PC-3 (cell line): ENCODE results near the gene CD244. TPM values are rescaled to one million over a fixed set of nuclear protein-coding genes. Genes with fewer than 3 reads are reported as not detected.
A peak's percentile ranks its signal among the peaks of the same experiment; 100 is the strongest.

Experiments
- ATAC-seq: fragments of 200-7000 bp; cut with Tn5 transposase; 2 replicates; pipeline ENCODE4 v1.9.1; 2020; ENCODE audit warnings: mild to moderate bottlenecking, moderate library complexity
- BruUV-seq: library from RNA; stranded (reverse); fragments of 400-500 nt; replicated peaks from 2 replicates; lab custom pipeline; 2021; lab: Mats Ljungman, UMichigan
- CTCF ChIA-PET: fragments of 300-600 bp; sonication (Branson Sonifier 250); formaldehyde crosslinking; loops from one replicate; lab custom pipeline; 2022; ENCODE audit warnings: antibody characterized with exemption; lab: Charles Lee
- POLR2A ChIA-PET: fragments of 300-600 bp; sonication (Branson Sonifier 250); formaldehyde crosslinking; loops from one replicate; lab custom pipeline; 2022; ENCODE audit warnings: antibody characterized with exemption; ENCODE audit not compliant: unreplicated experiment; lab: Charles Lee
- DNase-seq: peaks from one replicate; pipeline ENCODE4 v3.0.0-alpha.2; 2015
- H2AFZ ChIP-seq: fragments of 300-600 bp; sonication (generic); 2 replicates; pipeline ENCODE4 v1.6.0; 2016; ENCODE audit warnings: antibody characterized with exemption, low read length
- H3F3A ChIP-seq: fragments of 300-600 bp; sonication (generic); one replicate; pipeline ENCODE4 v1.6.0; 2017; ENCODE audit warnings: antibody characterized with exemption, low read length, control low read depth, mild to moderate bottlenecking; ENCODE audit not compliant: unreplicated experiment
- H3K27ac ChIP-seq: fragments of 300-600 bp; sonication (generic); 2 replicates; pipeline ENCODE4 v1.5.1; 2016; ENCODE audit warnings: mild to moderate bottlenecking, low read length
- H3K27me3 ChIP-seq: fragments of 300-600 bp; sonication (generic); 2 replicates; pipeline ENCODE4 v1.6.1; 2016; ENCODE audit warnings: low read length, mixed read lengths
- H3K36me3 ChIP-seq: fragments of 300-600 bp; sonication (generic); 2 replicates; pipeline ENCODE4 v1.6.1; 2016; ENCODE audit warnings: low read depth, mixed run types, low read length, mixed read lengths
- H3K4me1 ChIP-seq: fragments of 300-600 bp; sonication (generic); 2 replicates; pipeline ENCODE4 v1.5.1; 2016; ENCODE audit warnings: low read length; ENCODE audit not compliant: insufficient read depth
- H3K4me2 ChIP-seq: fragments of 300-600 bp; sonication (generic); 2 replicates; pipeline ENCODE4 v1.6.0; 2016; ENCODE audit warnings: low read length
- H3K4me3 ChIP-seq: fragments of 300-600 bp; sonication (generic); 2 replicates; pipeline ENCODE4 v1.5.1; 2016; ENCODE audit warnings: mild to moderate bottlenecking, low read length, mixed read lengths
- H3K79me2 ChIP-seq: fragments of 300-600 bp; sonication (generic); 2 replicates; pipeline ENCODE4 v1.6.1; 2017; ENCODE audit warnings: low read length, mixed read lengths
- H3K9ac ChIP-seq: fragments of 300-600 bp; sonication (generic); 2 replicates; pipeline ENCODE4 v1.6.0; 2016; ENCODE audit warnings: mild to moderate bottlenecking, low read length
- H3K9me2 ChIP-seq: fragments of 300-600 bp; sonication (generic); replicated peaks from 2 replicates; pipeline ENCODE4 v1.6.1; 2016; ENCODE audit warnings: mixed run types, low read length, mixed read lengths
- H3K9me3 ChIP-seq: fragments of 300-600 bp; sonication (generic); 2 replicates; pipeline ENCODE4 v1.6.1; 2016; ENCODE audit warnings: low read length, mixed read lengths
- H4K20me1 ChIP-seq: fragments of 300-600 bp; sonication (generic); 2 replicates; pipeline ENCODE4 v1.6.1; 2016; ENCODE audit warnings: low read length, mixed read lengths
- CTCF ChIP-seq: fragments of 300-600 bp; sonication (generic); conservative IDR thresholded peaks from 2 replicates; pipeline ENCODE4 v1.5.1; 2017; ENCODE audit warnings: antibody characterized with exemption, low read depth, mild to moderate bottlenecking, low read length
- EZH2 ChIP-seq: fragments of 300-600 bp; sonication (generic); IDR thresholded peaks from one replicate; pipeline ENCODE4 v1.6.1; 2017; ENCODE audit warnings: antibody characterized with exemption, mild to moderate bottlenecking, low read length; ENCODE audit not compliant: unreplicated experiment
- EZH2phosphoT487 ChIP-seq: fragments of 300-600 bp; sonication (generic); IDR thresholded peaks from 2 replicates; pipeline ENCODE4 v1.6.1; 2018; ENCODE audit warnings: mild to moderate bottlenecking, antibody characterized with exemption, low read length, borderline replicate concordance
- intact Hi-C: fragments of 100-400 bp; cut with micrococcal nuclease; formaldehyde crosslinking; loops from 2 replicates; pipeline ENCODE4 v1.9.0; 2023
- total RNA-seq: library from RNA; depleted of rRNA; stranded (reverse); fragments of >200 nt; gene quantifications from 2 replicates; pipeline ENCODE4 v1.2.3, GENCODE V29; 2014

CD244 gene
- total RNA-seq, 1 experiment from 2014 or later, result not detected

GRCh38 chr1:160814856-160815255 lies 47.8 kb downstream of the CD244 start:
- CTCF ChIA-PET, result interaction anchor here (0.6 kb wide), 1 partner anchor 874 kb away, joined by 4 read pairs; no protein-coding TSS in a partner anchor
- POLR2A ChIA-PET, result no interaction called here
- ATAC-seq (no peak), DNase-seq (no peak)
- Histone ChIP-seq H3K4me2 (no peak overlapping the region), H3K27me3 (no peaks in the 10 kb centered on the region), H3K9me3 (no peaks in the 10 kb centered on the region), H3K4me1 (peaks cover 11% of the 10 kb centered on the region), H3F3A (no peaks in the 10 kb centered on the region), H2AFZ (no peak overlapping the region), H3K4me3 (no peak overlapping the region), H4K20me1 (no peaks in the 10 kb centered on the region), H3K36me3 (no peaks in the 10 kb centered on the region), H3K27ac (no peak overlapping the region), H3K79me2 (no peaks in the 10 kb centered on the region), H3K9me2 (no peaks in the 10 kb centered on the region), H3K9ac (no peak overlapping the region)
- BruUV-seq, result no TSS peak
- intact Hi-C loops, result no loop called here
- TF ChIP-seq EZH2, result no peak
- TF ChIP-seq EZH2phosphoT487, result no peak
- no peak for TF ChIP-seq CTCF

DNA sequence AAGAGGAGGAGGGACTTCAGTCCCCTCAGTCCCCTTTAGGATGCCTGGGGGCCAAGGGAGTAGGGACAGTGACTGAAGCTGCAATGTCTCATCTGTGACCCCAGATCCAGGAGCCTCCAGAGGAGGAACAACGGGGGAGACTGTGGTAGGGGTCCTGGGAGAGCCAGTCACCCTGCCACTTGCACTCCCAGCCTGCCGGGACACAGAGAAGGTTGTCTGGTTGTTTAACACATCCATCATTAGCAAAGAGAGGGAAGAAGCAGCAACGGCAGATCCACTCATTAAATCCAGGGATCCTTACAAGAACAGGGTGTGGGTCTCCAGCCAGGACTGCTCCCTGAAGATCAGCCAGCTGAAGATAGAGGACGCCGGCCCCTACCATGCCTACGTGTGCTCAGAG lies 48.4 kb downstream of the CD244 start:
- H3K27me3 ChIP-seq, result no peaks in the 10 kb centered on the region
- H3F3A ChIP-seq, result no peaks in the 10 kb centered on the region
- no peak overlapping the region for H3K9ac ChIP-seq
- no TSS peak for BruUV-seq
- peaks cover 11% of the 10 kb centered on the region for H3K4me1 ChIP-seq
- H3K4me3 ChIP-seq, result no peak overlapping the region
- H3K27ac ChIP-seq, result no peak overlapping the region
- no peak for TF ChIP-seq EZH2
- TF ChIP-seq CTCF, result no peak
- TF ChIP-seq EZH2phosphoT487, result no peak
- POLR2A ChIA-PET, result no interaction called here
- no peak overlapping the region for H3K4me2 ChIP-seq
- CTCF ChIA-PET, result no interaction called here
- H4K20me1 ChIP-seq, result no peaks in the 10 kb centered on the region
- H3K9me2 ChIP-seq, result no peaks in the 10 kb centered on the region
- H2AFZ ChIP-seq, result no peak overlapping the region
- ATAC-seq (no peak), DNase-seq (no peak)
- H3K36me3 ChIP-seq, result no peaks in the 10 kb centered on the region
- no peaks in the 10 kb centered on the region for H3K9me3 ChIP-seq
- intact Hi-C loops, result no loop called here
- H3K79me2 ChIP-seq, result no peaks in the 10 kb centered on the region

- no peak overlapping the region for H2AFZ ChIP-seq
- H3K36me3 ChIP-seq, result no peaks in the 10 kb centered on the region
- no peaks in the 10 kb centered on the region for H3K79me2 ChIP-seq
- peak overlapping the region; percentile 33 for H3K4me2 ChIP-seq
- no peak overlapping the region for H3K9ac ChIP-seq
- H3K27ac ChIP-seq, result no peak overlapping the region
- DNase-seq (peak; percentile 91), ATAC-seq (peak; percentile 98)
- ChIA-PET CTCF (no interaction called here), POLR2A (no interaction called here)
- intact Hi-C loops, result no loop called here
- H3K4me1 ChIP-seq, result peaks cover 11% of the 10 kb centered on the region
- BruUV-seq, result no TSS peak
- TF ChIP-seq EZH2phosphoT487, result no peak
- TF ChIP-seq EZH2, result no peak
- no peak for TF ChIP-seq CTCF
- H3K27me3 ChIP-seq, result no peaks in the 10 kb centered on the region
- H4K20me1 ChIP-seq, result no peaks in the 10 kb centered on the region
- no peaks in the 10 kb centered on the region for H3K9me3 ChIP-seq
- H3K4me3 ChIP-seq, result no peak overlapping the region
- no peaks in the 10 kb centered on the region for H3K9me2 ChIP-seq
- no peaks in the 10 kb centered on the region for H3F3A ChIP-seq
Observed at GRCh38 chr1:160813215-160813614, 49.5 kb downstream of the CD244 start.
